PFSK-1 (cell line): Measurements from ENCODE around the gene IFT80.

Source experiments
- FOXP2 ChIP-seq: optimal IDR thresholded peaks from 2 replicates; pipeline ENCODE3; 2011; ENCODE audit warnings: borderline replicate concordance, control low read depth, inconsistent platforms; ENCODE audit not compliant: insufficient read depth; ENCODE audit errors: extremely low read length, extremely low read depth
- POLR2AphosphoS5 ChIP-seq: IDR thresholded peaks from 2 replicates; pipeline ENCODE4 v1.6.1; 2012; ENCODE audit warnings: low read depth, mild to moderate bottlenecking, control low read depth, low read length, moderate library complexity
- REST ChIP-seq, 2 experiments: IDR thresholded peaks; 2 replicates each; pipeline versions ENCODE4 v1.6.1 to v1.8.0; 2011 to 2012; ENCODE audit warnings: low read depth in 2 of 2, low read length in 2 of 2, control low read depth in 1 of 2, inconsistent platforms in 1 of 2, mild to moderate bottlenecking in 1 of 2, moderate library complexity in 1 of 2; ENCODE audit not compliant: insufficient read depth in 1 of 2
- SIN3A ChIP-seq: IDR thresholded peaks from 2 replicates; pipeline ENCODE4 v1.6.1; 2012; ENCODE audit warnings: mild to moderate bottlenecking, low read length, moderate library complexity, borderline replicate concordance; ENCODE audit not compliant: insufficient read depth

- TF ChIP-seq POLR2AphosphoS5 (peak; percentile 92), REST (IDR thresholded peaks at IDR 0.05; ENCODE audit: insufficient read depth in 1 of 2, low read depth in 2 of 2, low read length in 2 of 2) (peak in 1 of 2 experiments; percentile 48; a peak in 1 of 4 replicates), FOXP2 (no peak), SIN3A (peak; percentile 80; the same call in 1 of the 2 replicates)
These were observed at the start of gene IFT80, which contains the start of gene SMC4 for GRCh38 chr3:160399125-160400029.
